Peyer's patch (tissue), 4 donors: Measurements from ENCODE around the gene IL12RB1.

Experiments used
- CTCF ChIP-seq, 6 experiments: fragments of 450-650 bp in 4 of 6; fragments of 200-600 bp in 2 of 6; sonication (generic) in 1 of 6; IDR thresholded peaks; one replicate each; pipeline ENCODE4 v1.5.1; 2017 to 2019; ENCODE audit warnings: antibody characterized with exemption in 6 of 6, mild to moderate bottlenecking in 3 of 6, moderate library complexity in 1 of 6
- POLR2A ChIP-seq, 2 donors: fragments of 450-650 bp; IDR thresholded peaks; one replicate each; pipeline ENCODE4 v1.5.1; 2017; ENCODE audit warnings: antibody characterized with exemption in 2 of 2, mild to moderate bottlenecking in 2 of 2, moderate library complexity in 2 of 2

DNA sequence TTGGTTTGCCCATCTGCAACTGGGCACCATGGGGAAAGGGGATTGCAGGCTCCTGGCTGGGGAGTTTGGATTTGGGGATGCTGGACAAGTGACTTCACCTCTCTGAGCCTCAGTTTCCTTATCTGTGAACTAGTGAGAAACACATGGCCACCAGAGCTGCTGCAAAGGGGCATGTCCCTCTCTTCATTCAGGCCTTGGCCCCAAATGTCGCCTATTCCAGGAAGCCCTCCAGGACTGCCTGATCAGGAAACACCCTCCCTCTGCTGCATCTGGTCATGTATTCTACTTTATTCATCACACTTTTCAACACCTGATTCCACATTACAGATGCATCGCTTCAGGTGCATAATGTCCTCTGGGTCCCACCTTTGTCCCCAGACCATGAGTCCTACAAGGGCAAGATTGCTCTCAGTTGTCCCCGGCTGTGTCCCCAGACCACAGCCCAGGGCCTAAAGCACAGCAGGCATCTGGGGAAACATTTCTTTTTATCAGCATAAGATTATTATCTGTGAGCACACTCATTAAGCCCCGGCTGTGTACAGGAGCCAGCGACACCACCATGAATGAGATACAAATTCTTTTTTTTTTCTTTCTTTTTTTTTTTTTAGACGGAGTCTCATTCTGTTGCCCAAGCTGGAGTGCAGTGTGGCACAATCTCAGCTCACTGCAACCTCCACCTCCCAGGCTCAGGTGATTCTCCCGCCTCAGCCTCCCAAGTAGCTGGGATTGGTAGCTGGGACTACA lies 41.3 kb downstream of the IL12RB1 start:
- TF ChIP-seq CTCF (IDR thresholded peaks at IDR 0.05), result no peak
- TF ChIP-seq POLR2A (IDR thresholded peaks at IDR 0.05), result no peak
